Stimulated activated memory B cell treated with anti-CD40 and anti-IgM and Interleukin-4, amounts not matched to agents 10 μg/mL and 1 μg/mL and 100 μg/mL, for 72 hours (primary cell): Measurements from ENCODE around the gene DMBX1.

Experiments used
- ATAC-seq: fragments of 150-1000 bp; cut with Tn5 transposase; 2 replicates; pipeline ENCODE4 v1.10.0; 2021
- H3K27ac Mint-ChIP-seq: one replicate; pipeline ENCODE4 v1.8.0; 2022; ENCODE audit warnings: mild to moderate bottlenecking, mixed read lengths
- H3K27me3 Mint-ChIP-seq: one replicate; pipeline ENCODE4 v1.8.0; 2022; ENCODE audit warnings: mixed read lengths
- H3K36me3 Mint-ChIP-seq: one replicate; pipeline ENCODE4 v1.8.0; 2022; ENCODE audit warnings: mixed read lengths
- H3K4me1 Mint-ChIP-seq: one replicate; pipeline ENCODE4 v1.8.0; 2022; ENCODE audit warnings: mixed read lengths
- H3K4me3 Mint-ChIP-seq: one replicate; pipeline ENCODE4 v1.8.0; 2022; ENCODE audit warnings: mild to moderate bottlenecking, moderate library complexity, mixed read lengths
- H3K9me3 Mint-ChIP-seq: one replicate; pipeline ENCODE4 v1.8.0; 2022; ENCODE audit warnings: mixed read lengths

The DMBX1 gene

GRCh38 chr1:46530791-46531409, 41.3 kb downstream of the DMBX1 start:
- H3K4me1 Mint-ChIP-seq: peaks cover 6% of the 10 kb centered on the region
- no peaks in the 10 kb centered on the region for H3K36me3 Mint-ChIP-seq
- H3K9me3 Mint-ChIP-seq: no peaks in the 10 kb centered on the region
- peaks cover 67% of the 10 kb centered on the region for H3K27me3 Mint-ChIP-seq
- H3K4me3 Mint-ChIP-seq: no peak overlapping the region
- ATAC-seq: no peak
- no peak overlapping the region for H3K27ac Mint-ChIP-seq

GRCh38 chr1:46532095-46532494, 42.5 kb downstream of the DMBX1 start:
- Mint-ChIP-seq H3K4me1 (peaks cover 6% of the 10 kb centered on the region), H3K36me3 (no peaks in the 10 kb centered on the region), H3K27me3 (peaks cover 67% of the 10 kb centered on the region), H3K4me3 (no peak overlapping the region), H3K9me3 (peaks cover 4% of the 10 kb centered on the region), H3K27ac (no peak overlapping the region)
- no peak for ATAC-seq

- Mint-ChIP-seq H3K4me1 (peaks cover 6% of the 10 kb centered on the region), H3K27me3 (peaks cover 68% of the 10 kb centered on the region), H3K4me3 (no peak overlapping the region), H3K9me3 (peaks cover 4% of the 10 kb centered on the region), H3K27ac (no peak overlapping the region), H3K36me3 (no peaks in the 10 kb centered on the region)
- peak; percentile 79 for ATAC-seq
These were observed 43.0 kb downstream of the DMBX1 start for GRCh38 chr1:46532498-46533178.

- H3K27ac Mint-ChIP-seq: no peak overlapping the region
- no peaks in the 10 kb centered on the region for H3K36me3 Mint-ChIP-seq
- peaks cover 4% of the 10 kb centered on the region for H3K9me3 Mint-ChIP-seq
- H3K4me3 Mint-ChIP-seq: peak overlapping the region; percentile 71
- ATAC-seq: peak; percentile 61
- peaks cover 65% of the 10 kb centered on the region for H3K27me3 Mint-ChIP-seq
- H3K4me1 Mint-ChIP-seq: peaks cover 6% of the 10 kb centered on the region
These were observed 43.7 kb downstream of the DMBX1 start for GRCh38 chr1:46533179-46533864.

- peaks cover 6% of the 10 kb centered on the region for H3K4me1 Mint-ChIP-seq
- H3K36me3 Mint-ChIP-seq: no peaks in the 10 kb centered on the region
- peaks cover 53% of the 10 kb centered on the region for H3K27me3 Mint-ChIP-seq
- H3K4me3 Mint-ChIP-seq: no peak overlapping the region
- H3K9me3 Mint-ChIP-seq: peaks cover 4% of the 10 kb centered on the region
- H3K27ac Mint-ChIP-seq: no peak overlapping the region
- ATAC-seq: no peak
These were observed 45.4 kb downstream of the DMBX1 start for GRCh38 chr1:46535063-46535462.

GRCh38 chr1:46536527-46536926, 46.9 kb downstream of the DMBX1 start:
- Mint-ChIP-seq H3K4me3 (no peak overlapping the region), H3K9me3 (peaks cover 4% of the 10 kb centered on the region), H3K36me3 (no peaks in the 10 kb centered on the region), H3K27me3 (peaks cover 50% of the 10 kb centered on the region), H3K4me1 (peaks cover 6% of the 10 kb centered on the region), H3K27ac (no peak overlapping the region)
- ATAC-seq: no peak

GRCh38 chr1:46537651-46538050, 48.0 kb downstream of the DMBX1 start:
- peaks cover 4% of the 10 kb centered on the region for H3K9me3 Mint-ChIP-seq
- no peak for ATAC-seq
- H3K4me1 Mint-ChIP-seq: peaks cover 6% of the 10 kb centered on the region
- H3K27ac Mint-ChIP-seq: no peak overlapping the region
- no peak overlapping the region for H3K4me3 Mint-ChIP-seq
- peaks cover 52% of the 10 kb centered on the region for H3K27me3 Mint-ChIP-seq
- H3K36me3 Mint-ChIP-seq: no peaks in the 10 kb centered on the region

- H3K27me3 Mint-ChIP-seq: peaks cover 57% of the 10 kb centered on the region
- no peak overlapping the region for H3K27ac Mint-ChIP-seq
- ATAC-seq: no peak
These were observed 48.5 kb downstream of the DMBX1 start for GRCh38 chr1:46538147-46538546.

More at GRCh38 chr1:46538147-46538546, 48.5 kb downstream of the DMBX1 start:
- no peaks in the 10 kb centered on the region for H3K36me3 Mint-ChIP-seq
- H3K4me3 Mint-ChIP-seq: no peak overlapping the region
- peaks cover 6% of the 10 kb centered on the region for H3K4me1 Mint-ChIP-seq
- peaks cover 4% of the 10 kb centered on the region for H3K9me3 Mint-ChIP-seq
